DMS 273 (cell line): ENCODE data around the gene UPK2.
"Not testable (repeated sequence)": the region's sequence is repeated elsewhere in the genome, so short reads cannot be mapped to it uniquely, and the experiment has no call there.

Source experiments
- DNase-seq: peaks from one replicate; lab custom pipeline; 2025; ENCODE audit not compliant: unreplicated experiment; lab: John Stamatoyannopoulos, UW

Gene UPK2

DNA sequence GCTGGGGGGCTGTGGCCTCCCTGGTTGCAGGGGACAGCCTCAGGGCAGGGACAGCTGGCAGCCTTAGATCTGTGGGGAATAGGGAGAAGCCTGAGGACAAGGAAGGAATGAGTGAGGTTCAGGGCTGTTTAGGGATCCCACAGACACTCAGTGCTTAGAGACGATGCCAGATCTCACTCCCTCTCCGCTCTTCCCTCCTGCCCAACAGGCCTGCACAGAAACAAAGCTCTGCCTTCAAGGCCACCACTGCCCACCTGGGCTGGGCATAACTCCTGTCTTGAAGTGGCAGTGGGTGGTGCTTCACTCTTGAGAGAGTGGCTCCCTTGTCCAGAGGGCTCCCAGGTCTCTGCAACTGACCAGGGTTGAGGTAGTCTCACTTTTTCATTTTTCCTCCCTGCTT, 28.7 kb downstream of the UPK2 start:
- DNase-seq, result no peak

- DNase-seq, result no peak
These were observed 32.2 kb downstream of the UPK2 start for GRCh38 chr11:118988280-118988679.

DNA sequence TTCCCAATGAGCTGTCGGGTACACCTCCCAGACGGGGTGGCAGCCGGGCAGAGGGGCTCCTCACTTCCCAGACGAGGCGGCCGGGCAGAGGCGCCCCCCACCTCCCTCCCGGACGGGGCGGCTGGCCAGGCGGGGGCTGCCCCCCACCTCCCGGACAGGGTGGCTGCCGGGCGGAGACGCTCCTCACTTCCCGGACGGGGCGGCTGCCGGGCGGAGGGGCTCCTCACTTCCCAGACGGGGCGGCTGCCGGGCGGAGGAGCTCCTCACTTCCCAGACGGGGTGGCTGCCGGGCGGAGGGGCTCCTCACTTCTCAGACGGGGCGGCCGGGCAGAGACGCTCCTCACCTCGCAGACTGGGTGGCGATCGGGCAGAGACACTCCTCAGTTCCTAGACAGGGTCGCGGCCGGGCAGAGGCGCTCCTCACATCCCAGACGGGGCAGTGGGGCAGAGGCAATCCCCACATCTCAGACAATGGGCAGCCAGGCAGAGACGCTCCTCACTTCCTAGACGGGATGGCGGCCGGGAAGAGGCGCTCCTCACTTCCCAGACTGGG, 35.5 kb downstream of the UPK2 start:
- not testable (repeated sequence) for DNase-seq

DNA sequence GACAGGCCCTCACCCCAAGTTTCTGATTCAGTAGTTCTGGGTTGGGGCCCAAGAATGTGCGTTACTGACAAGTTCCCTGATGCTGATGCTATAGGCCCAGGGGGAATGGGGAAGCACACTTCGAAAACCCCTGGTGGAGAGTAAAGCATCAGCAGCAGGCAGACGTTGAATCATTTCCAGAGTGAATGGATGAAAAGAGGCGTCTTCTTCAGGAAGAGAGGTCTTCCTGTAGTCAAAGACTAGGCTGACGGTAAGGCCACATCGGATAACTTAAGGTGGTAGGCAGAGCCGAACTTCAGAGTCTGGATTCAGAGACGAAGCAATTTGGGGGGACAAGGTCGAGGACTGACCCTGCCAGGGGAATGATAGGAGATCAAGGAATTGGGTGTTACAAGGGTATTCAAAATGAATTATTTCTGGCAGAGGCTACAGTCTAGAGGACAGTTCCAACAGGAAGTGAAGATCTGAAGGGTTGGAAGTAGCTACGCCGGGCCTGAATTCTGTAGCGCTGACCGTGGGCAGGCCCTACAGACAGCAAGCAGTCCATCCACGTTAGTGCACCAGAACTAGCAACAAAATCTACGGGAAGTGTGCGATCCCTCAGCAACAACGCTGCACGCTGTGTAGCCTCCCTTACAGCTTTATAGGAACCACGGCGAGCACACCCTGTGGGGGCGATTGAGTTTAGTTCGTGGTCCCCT, 41.0 kb downstream of the UPK2 start:
- DNase-seq, result peak; percentile 41

- DNase-seq, result peak; percentile 92
These were observed 41.7 kb downstream of the UPK2 start, which contains the start of gene CENATAC for GRCh38 chr11:118997627-118998387. TSS of gene CENATAC (plus strand) at chr11:118998138. CDS start at chr11:118998198, 60 bp downstream.

DNA sequence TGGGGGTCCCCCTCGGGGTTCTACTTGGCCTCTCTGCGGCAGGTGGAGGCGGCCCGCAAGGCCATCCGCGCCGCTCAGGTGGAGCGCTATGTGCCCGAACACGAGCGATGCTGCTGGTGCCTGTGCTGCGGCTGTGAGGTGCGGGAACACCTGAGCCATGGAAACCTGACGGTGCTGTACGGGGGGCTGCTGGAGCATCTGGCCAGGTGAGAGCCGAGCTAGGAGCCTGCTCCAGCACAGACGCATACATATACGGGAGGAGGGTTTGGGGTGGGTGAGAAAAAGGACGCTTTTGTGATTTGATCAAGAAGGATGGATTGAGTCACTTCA, 42.3 kb downstream of the UPK2 start:
- peak; percentile 37 for DNase-seq

DNA sequence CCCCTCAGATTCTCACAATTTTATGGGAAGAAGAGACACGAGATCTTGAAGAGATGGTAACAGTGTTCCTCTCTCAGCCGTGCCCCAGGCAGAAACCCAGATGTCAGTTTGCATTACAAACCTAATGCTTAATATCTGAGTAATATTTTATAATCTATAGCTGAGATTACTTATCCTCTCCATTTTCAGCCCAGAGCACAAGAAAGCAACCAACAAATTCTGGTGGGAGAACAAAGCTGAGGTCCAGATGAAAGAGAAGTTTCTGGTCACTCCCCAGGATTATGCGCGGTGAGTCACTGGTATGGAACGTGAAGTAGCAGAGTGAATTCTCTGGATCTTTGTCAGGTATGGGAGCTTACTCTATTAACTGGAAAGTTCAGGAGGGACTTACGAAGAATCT, 42.7 kb downstream of the UPK2 start:
- DNase-seq, result no peak

GRCh38 chr11:119000906-119001305, 44.8 kb downstream of the UPK2 start:
- DNase-seq, result no peak

- no peak for DNase-seq
These were observed 50.6 kb downstream of the UPK2 start for GRCh38 chr11:119006656-119007055.
